Astrocyte of the cerebellum (primary cell): ENCODE results near the gene PAFAH1B1.
"Not testable (repeated sequence)": the region's sequence is repeated elsewhere in the genome, so short reads cannot be mapped to it uniquely, and the experiment has no call there.

ENCODE experiments used
- DNase-seq: peaks from one replicate; pipeline ENCODE4 v3.0.0-alpha.2; 2011; ENCODE audit warnings: low read depth
- H3K4me3 ChIP-seq: 2 replicates; pipeline ENCODE4 v1.5.1; 2011; ENCODE audit warnings: mild to moderate bottlenecking, low read depth, low read length, moderate library complexity
- CTCF ChIP-seq: IDR thresholded peaks from 2 replicates; pipeline ENCODE4 v1.5.1; 2012; ENCODE audit warnings: low read length, low read depth, moderate library complexity, mild to moderate bottlenecking; ENCODE audit errors: missing control alignments
- in situ Hi-C: cut with HindIII; loops from 2 replicates; pipeline ENCODE4 v1.10.0; 2017; ENCODE audit warnings: low sequenced_read_pairs

PAFAH1B1 gene

GRCh38 chr17:2636169-2636930, 42.9 kb downstream of the PAFAH1B1 start:
- TF ChIP-seq CTCF = no peak
- no peak overlapping the region for H3K4me3 ChIP-seq
- no peak for DNase-seq
- in situ Hi-C loops = no loop called here

GRCh38 chr17:2637422-2637821, 44.0 kb downstream of the PAFAH1B1 start:
- in situ Hi-C loops = no loop called here
- no peak for TF ChIP-seq CTCF
- no peak overlapping the region for H3K4me3 ChIP-seq
- DNase-seq = no peak

GRCh38 chr17:2644971-2645370, 51.5 kb downstream of the PAFAH1B1 start:
- TF ChIP-seq CTCF = no peak
- H3K4me3 ChIP-seq = no peak overlapping the region
- DNase-seq = no peak
- in situ Hi-C loops = no loop called here

- no peak for DNase-seq
- no peak for TF ChIP-seq CTCF
- in situ Hi-C loops = no loop called here
- H3K4me3 ChIP-seq = no peak overlapping the region
These were observed 54.5 kb downstream of the PAFAH1B1 start for GRCh38 chr17:2647957-2648356.

GRCh38 chr17:2649191-2649590, 55.7 kb downstream of the PAFAH1B1 start:
- in situ Hi-C loops = no loop called here
- no peak overlapping the region for H3K4me3 ChIP-seq
- DNase-seq = no peak
- TF ChIP-seq CTCF = no peak

- DNase-seq, H3K4me3 ChIP-seq, in situ Hi-C loops: not testable (repeated sequence)
These were observed 59.5 kb downstream of the PAFAH1B1 start for GRCh38 chr17:2652911-2653310.

- TF ChIP-seq CTCF = no peak
- no peak overlapping the region for H3K4me3 ChIP-seq
- in situ Hi-C loops = no loop called here
- no peak for DNase-seq
These were observed 62.1 kb downstream of the PAFAH1B1 start for GRCh38 chr17:2655546-2655945.
